ENCODE data around the gene UBA1.

The UBA1 gene

GRCh38 chrX:47228550-47229270 is 35.1 kb downstream of the UBA1 start:
- no peak for DNase-seq (ENCODE audit: low read depth in 3 of 3, low spot score in 1 of 3)

GRCh38 chrX:47229427-47229826 is 35.8 kb downstream of the UBA1 start:
- no peak for DNase-seq (ENCODE audit: low read depth in 3 of 3, low spot score in 1 of 3)

- DNase-seq (ENCODE audit: low read depth in 3 of 3, low spot score in 1 of 3) = no peak
Observed at GRCh38 chrX:47230136-47230868, 36.7 kb downstream of the UBA1 start.

GRCh38 chrX:47231167-47231566 is 37.5 kb downstream of the UBA1 start:
- no peak for DNase-seq (ENCODE audit: low read depth in 3 of 3, low spot score in 1 of 3)

GRCh38 chrX:47232197-47232802 is 38.7 kb downstream of the UBA1 start:
- DNase-seq (ENCODE audit: low read depth in 3 of 3, low spot score in 1 of 3) = no peak

- DNase-seq (ENCODE audit: low read depth in 3 of 3, low spot score in 1 of 3) = no peak
Observed at GRCh38 chrX:47232803-47233332, 39.2 kb downstream of the UBA1 start, which contains the start of gene USP11. Gene USP11 (plus strand): TSS chrX:47233009. CDS start chrX:47233044, 35 bp downstream.

- peak; percentile 77 to 90 (median 83) for DNase-seq (ENCODE audit: low read depth in 3 of 3, low spot score in 1 of 3)
Observed at GRCh38 chrX:47233333-47234113, 39.9 kb downstream of the UBA1 start.

- DNase-seq (ENCODE audit: low read depth in 3 of 3, low spot score in 1 of 3) = no peak
Observed at GRCh38 chrX:47234583-47234982, 41.0 kb downstream of the UBA1 start.

GRCh38 chrX:47235691-47236103 is 42.1 kb downstream of the UBA1 start:
- no peak for DNase-seq (ENCODE audit: low read depth in 3 of 3, low spot score in 1 of 3)

GRCh38 chrX:47239199-47239598 is 45.6 kb downstream of the UBA1 start:
- no peak for DNase-seq (ENCODE audit: low read depth in 3 of 3, low spot score in 1 of 3)

GRCh38 chrX:47239898-47240545 is 46.4 kb downstream of the UBA1 start:
- no peak for DNase-seq (ENCODE audit: low read depth in 3 of 3, low spot score in 1 of 3)

- no peak for DNase-seq (ENCODE audit: low read depth in 3 of 3, low spot score in 1 of 3)
Observed at GRCh38 chrX:47240619-47241018, 47.0 kb downstream of the UBA1 start.

GRCh38 chrX:47241201-47242011 is 47.8 kb downstream of the UBA1 start:
- DNase-seq (ENCODE audit: low read depth in 3 of 3, low spot score in 1 of 3) = no peak

GRCh38 chrX:47242321-47242720 is 48.7 kb downstream of the UBA1 start:
- no peak for DNase-seq (ENCODE audit: low read depth in 3 of 3, low spot score in 1 of 3)

GRCh38 chrX:47243351-47243750 is 49.7 kb downstream of the UBA1 start:
- DNase-seq (ENCODE audit: low read depth in 3 of 3, low spot score in 1 of 3) = no peak

- no peak for DNase-seq (ENCODE audit: low read depth in 3 of 3, low spot score in 1 of 3)
Observed at GRCh38 chrX:47244676-47245075, 51.0 kb downstream of the UBA1 start.

GRCh38 chrX:47245156-47245555 is 51.5 kb downstream of the UBA1 start:
- DNase-seq (ENCODE audit: low read depth in 3 of 3, low spot score in 1 of 3) = no peak

GRCh38 chrX:47247206-47247998 is 53.8 kb downstream of the UBA1 start:
- DNase-seq (ENCODE audit: low read depth in 3 of 3, low spot score in 1 of 3) = no peak

- DNase-seq (ENCODE audit: low read depth in 3 of 3, low spot score in 1 of 3) = no peak
Observed at GRCh38 chrX:47247999-47248320, 54.3 kb downstream of the UBA1 start.
